LNCAP (cell line): ENCODE results near the gene TUBGCP4.

ENCODE experiments used
- TF ChIP-seq, protein P1 (sequence below): fragments of 450-650 bp; IDR thresholded peaks from 2 replicates; pipeline ENCODE4 v1.5.1; 2017; ENCODE audit warnings: mild to moderate bottlenecking

TUBGCP4 gene

DNA sequence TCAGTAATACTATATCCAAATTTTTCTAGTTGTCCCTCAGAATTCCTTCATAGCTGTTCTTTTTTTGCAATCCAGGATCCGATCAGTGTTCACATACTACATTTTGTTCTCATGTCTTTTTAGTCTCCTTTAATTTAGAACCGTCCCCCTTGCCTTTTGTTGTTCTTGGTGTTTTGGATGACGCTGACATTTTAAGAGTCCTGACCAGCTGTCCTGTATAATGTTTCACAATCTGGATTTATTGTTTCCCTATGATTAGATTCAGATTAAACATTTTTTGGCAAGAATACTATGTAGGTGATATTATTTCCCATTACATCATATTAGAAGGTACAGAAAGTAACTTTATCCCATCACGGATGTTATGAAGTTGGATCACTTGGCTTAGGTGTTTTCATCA lies 11.4 kb downstream of the TUBGCP4 start:
- TF ChIP-seq, protein P1, sequence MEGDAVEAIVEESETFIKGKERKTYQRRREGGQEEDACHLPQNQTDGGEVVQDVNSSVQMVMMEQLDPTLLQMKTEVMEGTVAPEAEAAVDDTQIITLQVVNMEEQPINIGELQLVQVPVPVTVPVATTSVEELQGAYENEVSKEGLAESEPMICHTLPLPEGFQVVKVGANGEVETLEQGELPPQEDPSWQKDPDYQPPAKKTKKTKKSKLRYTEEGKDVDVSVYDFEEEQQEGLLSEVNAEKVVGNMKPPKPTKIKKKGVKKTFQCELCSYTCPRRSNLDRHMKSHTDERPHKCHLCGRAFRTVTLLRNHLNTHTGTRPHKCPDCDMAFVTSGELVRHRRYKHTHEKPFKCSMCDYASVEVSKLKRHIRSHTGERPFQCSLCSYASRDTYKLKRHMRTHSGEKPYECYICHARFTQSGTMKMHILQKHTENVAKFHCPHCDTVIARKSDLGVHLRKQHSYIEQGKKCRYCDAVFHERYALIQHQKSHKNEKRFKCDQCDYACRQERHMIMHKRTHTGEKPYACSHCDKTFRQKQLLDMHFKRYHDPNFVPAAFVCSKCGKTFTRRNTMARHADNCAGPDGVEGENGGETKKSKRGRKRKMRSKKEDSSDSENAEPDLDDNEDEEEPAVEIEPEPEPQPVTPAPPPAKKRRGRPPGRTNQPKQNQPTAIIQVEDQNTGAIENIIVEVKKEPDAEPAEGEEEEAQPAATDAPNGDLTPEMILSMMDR = no peak

DNA sequence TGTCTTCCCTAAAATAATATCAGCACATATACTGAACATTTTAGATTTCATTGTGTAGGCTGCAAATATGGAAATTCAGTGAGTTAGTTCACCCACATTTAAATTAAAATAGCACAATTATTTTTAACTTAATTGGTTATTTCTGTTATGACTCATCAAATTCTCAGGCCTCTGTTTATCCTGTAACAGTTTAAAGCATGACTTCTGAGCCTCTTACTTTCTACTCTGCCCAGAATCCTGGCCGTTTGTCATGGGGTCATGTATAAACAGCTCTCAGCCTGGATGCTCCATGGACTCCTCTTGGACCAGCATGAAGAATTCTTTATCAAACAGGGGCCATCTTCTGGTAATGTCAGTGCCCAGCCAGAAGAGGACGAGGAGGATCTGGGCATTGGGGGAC lies 12.2 kb downstream of the TUBGCP4 start:
- TF ChIP-seq, protein P1 = no peak

DNA sequence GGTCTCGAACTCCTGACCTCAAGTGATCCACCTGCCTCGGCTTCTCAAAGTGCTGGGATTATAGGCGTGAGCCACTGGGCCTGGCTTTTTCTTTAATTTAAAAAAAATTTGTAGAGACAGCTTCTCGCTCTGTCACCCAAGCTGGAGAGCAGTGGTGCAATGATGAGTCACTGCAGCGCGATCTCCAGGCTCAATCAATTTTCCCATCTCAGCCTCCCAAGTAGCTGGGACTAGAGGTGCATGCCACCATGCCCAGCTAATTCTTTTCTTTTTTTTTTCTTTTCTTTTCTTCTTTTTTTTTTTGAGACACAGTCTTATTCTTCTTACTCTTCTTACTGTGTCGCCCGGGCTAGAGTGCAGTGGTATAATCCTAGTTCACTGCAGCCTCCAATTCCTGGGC lies 19.8 kb downstream of the TUBGCP4 start:
- TF ChIP-seq, protein P1 = no peak

DNA sequence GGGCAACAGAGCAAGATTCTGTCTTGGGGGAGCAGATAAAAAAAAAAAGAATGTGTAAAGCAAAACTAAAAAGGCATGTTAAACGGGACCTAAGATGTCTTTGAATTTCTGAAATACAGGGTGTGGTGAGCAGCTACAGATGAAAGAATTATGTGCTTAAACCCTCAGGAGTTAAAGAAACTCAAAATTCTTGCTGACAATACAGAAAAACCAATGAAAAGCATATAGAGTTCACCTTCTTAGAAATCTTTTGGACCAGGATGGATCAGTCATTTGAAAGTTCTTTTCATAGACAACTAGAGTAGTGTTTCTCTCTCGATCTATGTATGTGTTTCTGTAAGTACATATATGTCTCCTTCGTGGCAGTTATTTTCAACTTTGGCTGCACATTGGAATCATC lies 31.4 kb downstream of the TUBGCP4 start:
- TF ChIP-seq, protein P1 = no peak

DNA sequence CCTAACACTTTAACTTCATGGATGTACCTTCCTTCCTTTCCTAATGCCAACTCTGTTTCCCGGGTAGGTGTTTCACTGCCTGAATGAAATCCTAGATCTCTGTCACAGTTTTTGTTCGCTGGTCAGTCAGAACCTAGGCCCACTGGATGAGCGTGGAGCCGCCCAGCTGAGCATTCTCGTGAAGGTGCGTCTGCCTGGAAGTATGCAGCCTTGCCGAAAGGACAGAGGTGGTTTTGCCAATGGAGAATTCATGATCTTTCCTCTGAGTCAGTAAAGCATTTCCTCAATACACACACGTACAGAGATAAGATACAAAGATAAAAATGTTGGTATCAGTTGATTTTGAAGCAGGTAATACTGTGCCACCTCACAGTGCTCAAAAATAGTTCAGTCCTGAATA lies 32.7 kb downstream of the TUBGCP4 start:
- TF ChIP-seq, protein P1 = no peak

DNA sequence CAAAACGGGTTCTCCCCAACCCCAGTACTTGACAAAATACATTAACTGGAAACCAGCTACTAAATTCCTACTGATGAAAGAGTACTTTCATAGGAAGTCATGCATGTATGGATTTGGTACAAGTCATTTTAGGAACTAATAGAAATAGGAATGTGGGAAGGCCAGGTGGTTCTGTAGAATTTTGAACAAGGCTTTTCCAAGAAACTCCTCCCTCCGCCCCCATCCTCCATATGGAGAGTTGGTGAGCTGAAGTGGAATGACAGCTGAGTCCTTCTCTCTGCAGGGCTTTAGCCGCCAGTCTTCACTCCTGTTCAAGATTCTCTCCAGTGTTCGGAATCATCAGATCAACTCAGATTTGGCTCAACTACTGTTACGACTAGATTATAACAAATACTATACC lies 33.2 kb downstream of the TUBGCP4 start:
- TF ChIP-seq, protein P1 = no peak

DNA sequence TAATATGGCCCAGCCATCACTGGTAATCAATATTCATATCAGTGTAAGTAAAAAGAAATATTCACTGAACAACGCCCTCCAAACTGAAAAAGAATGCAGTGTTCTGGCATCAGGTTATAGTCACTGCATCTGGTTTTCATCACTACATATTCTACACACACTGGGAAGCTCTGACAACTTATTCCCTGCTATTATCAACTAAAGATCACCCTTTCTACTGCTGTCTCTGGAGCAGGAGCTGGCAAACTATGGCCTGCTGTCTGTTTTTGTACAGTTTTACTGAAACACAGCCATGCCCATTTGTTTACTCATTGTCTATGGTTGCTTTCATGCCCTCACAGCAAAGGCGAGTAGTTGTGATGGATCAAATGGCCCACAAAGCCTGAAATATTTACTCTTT lies 35.3 kb downstream of the TUBGCP4 start:
- TF ChIP-seq, protein P1 = no peak

DNA sequence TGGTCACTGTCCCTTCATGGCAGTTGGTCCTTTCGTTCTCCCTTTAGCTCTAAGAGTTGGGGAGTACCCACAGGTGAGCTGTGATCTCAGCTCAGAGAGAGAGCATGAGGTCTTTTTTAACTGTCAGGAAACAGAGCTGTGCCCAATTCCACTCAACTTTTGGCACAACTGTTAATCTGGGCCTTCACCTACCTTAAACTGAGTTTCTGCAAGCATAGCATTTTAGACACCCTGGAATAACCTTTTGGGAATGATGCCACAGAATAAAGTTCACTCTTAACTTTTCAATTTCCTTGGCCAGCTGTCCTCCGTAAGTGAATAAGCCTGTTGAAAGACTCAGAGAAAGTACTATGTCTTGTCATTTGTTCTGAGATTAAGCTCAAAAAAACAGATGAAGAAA lies 35.9 kb downstream of the TUBGCP4 start:
- TF ChIP-seq, protein P1 = no peak
